Adrenal gland (tissue), 5 donors: ENCODE measurements around the gene RDX.

Experiments
- CTCF ChIP-seq, 6 experiments: fragments of 450-650 bp in 4 of 6; fragments of 200-600 bp in 2 of 6; sonication (generic) in 1 of 6; IDR thresholded peaks; 1 replicate in 5 of 6; 2 replicates in 1 of 6; pipeline versions ENCODE4 v1.5.1 to v1.8.0; 2016 to 2021; ENCODE audit warnings: antibody characterized with exemption in 6 of 6, mild to moderate bottlenecking in 2 of 6, moderate library complexity in 1 of 6
- POLR2A ChIP-seq, 2 donors: fragments of 450-650 bp; IDR thresholded peaks; one replicate each; pipeline ENCODE4 v1.6.1; 2017; ENCODE audit warnings: antibody characterized with exemption in 2 of 2, mild to moderate bottlenecking in 2 of 2, moderate library complexity in 1 of 2
- donor health status: DM: no; HTN: no; CAD: no.

GRCh38 chr11:110286298-110287040 lies 9.9 kb downstream of the RDX start:
- peak in 1 of 6 experiments; percentile 17 for TF ChIP-seq CTCF (IDR thresholded peaks at IDR 0.05)
- no peak for TF ChIP-seq POLR2A (IDR thresholded peaks at IDR 0.05)
